ENCODE measurements around the gene SLC35F1.
A peak's percentile ranks its signal among the peaks of the same experiment; 100 is the strongest.

SLC35F1 gene

DNA sequence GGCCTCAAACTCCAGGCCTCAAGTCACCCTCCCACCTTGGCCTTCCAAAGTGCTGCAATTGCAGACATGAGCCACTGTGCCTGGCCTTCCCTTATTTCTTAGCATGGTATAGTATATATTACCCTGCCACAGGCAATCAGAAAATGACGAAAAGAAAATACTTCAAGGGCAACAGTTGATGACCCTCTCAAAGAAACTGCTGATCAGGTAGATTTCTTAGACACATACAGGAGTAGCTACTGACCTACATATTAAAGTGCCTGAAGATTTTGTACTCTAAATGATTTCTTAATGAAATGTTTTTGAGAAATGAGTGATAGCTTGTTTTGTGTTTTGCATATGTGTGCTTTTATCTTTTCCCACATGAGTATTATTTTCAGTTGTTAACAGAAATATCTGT, 4.6 kb downstream of the SLC35F1 start:
- ChIA-PET CTCF (no interaction called here), POLR2A (interaction anchor here (0.6 kb wide), 1 partner anchor 507 kb away, joined by 6 read pairs; no protein-coding TSS in a partner anchor)
- DNase-seq (ENCODE audit: extremely low spot score) = no peak
- TF ChIP-seq, protein P1, sequence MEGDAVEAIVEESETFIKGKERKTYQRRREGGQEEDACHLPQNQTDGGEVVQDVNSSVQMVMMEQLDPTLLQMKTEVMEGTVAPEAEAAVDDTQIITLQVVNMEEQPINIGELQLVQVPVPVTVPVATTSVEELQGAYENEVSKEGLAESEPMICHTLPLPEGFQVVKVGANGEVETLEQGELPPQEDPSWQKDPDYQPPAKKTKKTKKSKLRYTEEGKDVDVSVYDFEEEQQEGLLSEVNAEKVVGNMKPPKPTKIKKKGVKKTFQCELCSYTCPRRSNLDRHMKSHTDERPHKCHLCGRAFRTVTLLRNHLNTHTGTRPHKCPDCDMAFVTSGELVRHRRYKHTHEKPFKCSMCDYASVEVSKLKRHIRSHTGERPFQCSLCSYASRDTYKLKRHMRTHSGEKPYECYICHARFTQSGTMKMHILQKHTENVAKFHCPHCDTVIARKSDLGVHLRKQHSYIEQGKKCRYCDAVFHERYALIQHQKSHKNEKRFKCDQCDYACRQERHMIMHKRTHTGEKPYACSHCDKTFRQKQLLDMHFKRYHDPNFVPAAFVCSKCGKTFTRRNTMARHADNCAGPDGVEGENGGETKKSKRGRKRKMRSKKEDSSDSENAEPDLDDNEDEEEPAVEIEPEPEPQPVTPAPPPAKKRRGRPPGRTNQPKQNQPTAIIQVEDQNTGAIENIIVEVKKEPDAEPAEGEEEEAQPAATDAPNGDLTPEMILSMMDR (IDR thresholded peaks at IDR 0.05; ENCODE audit: control extremely low read depth, extremely low read depth, low read depth, missing control alignments) = no peak

DNA sequence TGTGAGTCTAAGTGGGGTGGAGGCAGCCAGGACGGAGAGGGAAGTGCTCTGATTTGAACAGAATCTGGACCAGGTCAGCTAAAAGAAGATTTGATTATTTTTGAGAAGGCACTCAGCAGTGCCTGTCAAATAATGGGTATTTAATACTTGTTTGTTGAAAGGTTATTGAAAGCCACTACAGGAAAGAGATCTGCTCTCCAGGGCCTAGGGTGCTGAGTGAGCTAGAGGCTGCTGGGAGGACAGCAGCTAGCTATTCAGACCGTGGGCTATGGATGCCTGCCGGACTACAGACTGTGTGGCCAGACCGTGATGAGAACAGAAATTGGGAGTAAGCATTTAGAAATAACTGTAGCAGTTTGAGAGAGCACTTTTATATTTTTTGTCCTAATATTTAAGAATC, 8.8 kb downstream of the SLC35F1 start:
- TF ChIP-seq, protein P1 (IDR thresholded peaks at IDR 0.05; ENCODE audit: control extremely low read depth, extremely low read depth, low read depth, missing control alignments) = no peak
- CTCF ChIA-PET = no interaction called here
- DNase-seq (ENCODE audit: extremely low spot score) = no peak
- POLR2A ChIA-PET = no interaction called here

DNA sequence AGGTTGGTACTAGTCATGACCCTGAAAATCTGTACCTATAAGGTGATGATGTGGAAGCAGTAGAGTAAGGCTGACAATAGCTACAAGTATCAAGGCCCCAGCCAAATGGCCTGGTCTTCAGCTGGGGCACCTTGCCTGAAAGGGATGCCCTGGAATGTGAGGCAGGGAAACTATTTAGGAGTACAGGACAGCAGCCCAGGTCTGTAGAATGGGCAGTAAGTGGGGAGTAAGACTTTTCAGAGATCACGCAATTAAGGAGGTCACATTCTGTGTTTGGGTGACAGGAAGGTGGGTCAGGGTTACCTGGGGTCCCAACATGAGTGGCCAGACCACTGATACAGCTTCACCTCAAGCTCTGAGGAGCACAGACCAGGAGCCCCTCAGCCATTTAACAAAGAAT, 9.4 kb downstream of the SLC35F1 start:
- ChIA-PET POLR2A (no interaction called here), CTCF (no interaction called here)
- DNase-seq (ENCODE audit: extremely low spot score) = no peak
- TF ChIP-seq, protein P1 (IDR thresholded peaks at IDR 0.05; ENCODE audit: control extremely low read depth, extremely low read depth, low read depth, missing control alignments) = no peak

DNA sequence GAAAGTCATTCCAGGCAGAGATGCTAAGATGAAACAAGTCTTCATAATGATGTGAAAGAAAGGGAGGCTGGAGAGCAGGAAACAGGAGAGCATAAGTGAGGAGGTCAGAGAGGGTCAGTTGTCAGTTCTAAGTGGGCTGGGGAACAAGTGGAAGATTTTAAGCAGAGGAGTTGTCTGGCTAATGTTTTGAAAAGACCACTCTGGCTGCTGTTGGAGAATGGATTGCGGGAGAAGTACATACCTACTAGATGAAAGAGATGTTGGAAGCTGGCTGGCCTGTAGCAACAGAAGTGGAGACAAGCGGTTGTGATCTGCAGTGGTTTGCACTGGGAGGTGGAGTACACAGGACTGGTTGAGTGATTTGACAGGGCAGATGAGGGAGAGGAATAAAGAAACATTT, 10.1 kb downstream of the SLC35F1 start:
- CTCF ChIA-PET = no interaction called here
- no peak for DNase-seq (ENCODE audit: extremely low spot score)
- POLR2A ChIA-PET = no interaction called here
- TF ChIP-seq, protein P1 (IDR thresholded peaks at IDR 0.05; ENCODE audit: control extremely low read depth, extremely low read depth, low read depth, missing control alignments) = no peak

DNA sequence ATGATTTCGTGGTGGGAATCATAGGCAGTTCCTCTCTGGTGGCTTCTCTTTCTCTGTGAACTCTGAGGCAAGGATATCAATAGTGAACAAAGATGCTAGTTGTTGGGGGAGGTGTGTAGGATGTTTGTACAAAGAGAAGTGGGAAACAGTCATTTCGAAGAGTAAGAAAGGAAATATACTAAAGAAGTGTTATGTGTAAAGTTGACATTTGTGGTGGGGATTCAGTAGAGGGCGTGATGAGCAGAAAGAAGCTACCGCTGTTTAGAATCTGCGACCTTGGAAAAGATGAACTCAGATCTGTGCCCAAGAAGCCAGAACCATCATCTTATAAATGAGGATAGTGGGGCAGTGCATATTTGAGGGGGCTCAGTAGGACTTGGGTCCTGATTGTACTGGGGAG, 11.4 kb downstream of the SLC35F1 start:
- ChIA-PET CTCF (no interaction called here), POLR2A (no interaction called here)
- peak; percentile 11 for DNase-seq (ENCODE audit: extremely low spot score)
- TF ChIP-seq, protein P1 (IDR thresholded peaks at IDR 0.05; ENCODE audit: control extremely low read depth, extremely low read depth, low read depth, missing control alignments) = no peak

DNA sequence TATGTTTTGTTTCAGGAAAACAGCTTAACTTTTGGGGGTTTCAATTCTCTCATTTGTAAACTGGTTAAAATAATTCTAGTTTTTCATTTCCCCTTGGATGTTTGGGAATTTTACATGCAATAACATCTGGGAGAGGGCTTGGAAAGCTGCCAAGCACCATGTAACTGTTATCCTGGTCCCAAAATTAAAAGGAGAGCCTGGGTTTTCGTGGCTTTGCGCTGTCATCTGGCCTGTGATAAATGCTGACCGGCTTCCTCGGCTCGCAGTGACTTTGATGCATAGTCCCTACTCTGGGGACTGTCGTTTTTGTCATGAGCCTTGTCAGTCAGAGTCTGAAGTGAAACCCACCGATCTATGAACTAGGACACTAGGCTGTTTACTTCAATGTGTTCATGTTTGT, 12.2 kb downstream of the SLC35F1 start:
- ChIA-PET CTCF (interaction anchor here (2.4 kb wide), 1 partner anchor 12 kb away, joined by 6 read pairs; no protein-coding TSS in a partner anchor), POLR2A (no interaction called here)

More for the DNA sequence above, 12.2 kb downstream of the SLC35F1 start:
- TF ChIP-seq, protein P1 (IDR thresholded peaks at IDR 0.05; ENCODE audit: control extremely low read depth, extremely low read depth, low read depth, missing control alignments) = no peak
- no peak for DNase-seq (ENCODE audit: extremely low spot score)

Data from GM10248 (cell line).